OCI-LY7 (cell line): ENCODE measurements around the gene STX17.

Experiments used
- CTCF ChIP-seq: fragments of 200-600 bp; sonication (generic); conservative IDR thresholded peaks from 2 replicates; pipeline ENCODE4 v1.5.1; 2014; ENCODE audit warnings: mild to moderate bottlenecking, antibody characterized with exemption, low read length, moderate library complexity, mixed read lengths
- EZH2phosphoT487 ChIP-seq: fragments of 200-600 bp; sonication (generic); IDR thresholded peaks from 2 replicates; pipeline ENCODE4 v1.6.1; 2018; ENCODE audit warnings: low read depth, borderline replicate concordance, mild to moderate bottlenecking, mixed run types, antibody characterized with exemption, low read length, moderate library complexity, mixed read lengths

GRCh38 chr9:100011062-100011681 is 104.7 kb downstream of the STX17 start:
- peak; percentile 89 for TF ChIP-seq CTCF
- no peak for TF ChIP-seq EZH2phosphoT487
